Measurements from ENCODE around the gene AP4B1. TPM values are rescaled to one million over a fixed set of nuclear protein-coding genes. Genes with fewer than 3 reads are reported as not detected.
A peak's percentile ranks its signal among the peaks of the same experiment; 100 is the strongest.

AP4B1 gene
- total RNA-seq, 4 donors from 2014 or later: 5.3 to 19.1 (median 5.9) TPM

- no peak for TF ChIP-seq POLR2A (IDR thresholded peaks at IDR 0.05)
- TF ChIP-seq CTCF (IDR thresholded peaks at IDR 0.05): no peak
- no peak for DNase-seq (ENCODE audit: low spot score in 2 of 2)
- no peak overlapping the region for H3K4me3 ChIP-seq (ENCODE audit: low read depth, poor library complexity, severe bottlenecking)
- intact Hi-C loops (cut with DNase I; ENCODE audit: low total_unique reads): no loop called here
- WGBS, 2 donors: 75 to 83% methylated on average over 5 of the region's 5 CpGs
Observed at GRCh38 chr1:113934511-113935055, 30.0 kb upstream of the AP4B1 start.

- TF ChIP-seq CTCF (IDR thresholded peaks at IDR 0.05) (no peak), POLR2A (IDR thresholded peaks at IDR 0.05) (no peak)
- no peak overlapping the region for H3K4me3 ChIP-seq (ENCODE audit: low read depth, poor library complexity, severe bottlenecking)
- intact Hi-C loops (cut with DNase I; ENCODE audit: low total_unique reads): no loop called here
- DNase-seq (ENCODE audit: low spot score in 2 of 2): no peak
Observed at GRCh38 chr1:113934006-113934405, 29.4 kb upstream of the AP4B1 start.

- no peak for TF ChIP-seq CTCF (IDR thresholded peaks at IDR 0.05)
- TF ChIP-seq POLR2A (IDR thresholded peaks at IDR 0.05): no peak
- intact Hi-C loops (cut with DNase I; ENCODE audit: low total_unique reads): no loop called here
- no peak overlapping the region for H3K4me3 ChIP-seq (ENCODE audit: low read depth, poor library complexity, severe bottlenecking)
- 12 to 13% methylated on average over 3 of the region's 3 CpGs for WGBS, 2 donors
- no peak for DNase-seq (ENCODE audit: low spot score in 2 of 2)
Observed at GRCh38 chr1:113931451-113931851, 26.9 kb upstream of the AP4B1 start.

GRCh38 chr1:113930499-113931161 is 26.0 kb upstream of the AP4B1 start:
- 1 to 2% methylated on average over 8 of the region's 8 CpGs for WGBS, 2 donors
- H3K4me3 ChIP-seq (ENCODE audit: low read depth, poor library complexity, severe bottlenecking): peak overlapping the region; percentile 74
- intact Hi-C loops (cut with DNase I; ENCODE audit: low total_unique reads): no loop called here
- DNase-seq (ENCODE audit: low spot score in 2 of 2): peak in 1 of 2 donors; percentile 81
- TF ChIP-seq CTCF (IDR thresholded peaks at IDR 0.05): no peak
- no peak for TF ChIP-seq POLR2A (IDR thresholded peaks at IDR 0.05)

GRCh38 chr1:113929750-113930498 is 25.3 kb upstream of the AP4B1 start:
- 0 to 1% methylated on average over 18 to 27 of the region's 64 CpGs for WGBS, 2 donors
- peak; percentile 42 to 90 for DNase-seq (ENCODE audit: low spot score in 2 of 2)
- intact Hi-C loops (cut with DNase I; ENCODE audit: low total_unique reads): no loop called here
- TF ChIP-seq POLR2A (IDR thresholded peaks at IDR 0.05) (no peak), CTCF (IDR thresholded peaks at IDR 0.05) (no peak)
- peak overlapping the region; percentile 74 for H3K4me3 ChIP-seq (ENCODE audit: low read depth, poor library complexity, severe bottlenecking)

Measured in lower leg skin (tissue), 4 donors.